HG03066 (cell line): ENCODE measurements around the gene PATE3.

Experiments used
- ATAC-seq: cut with Tn5 transposase; IDR thresholded peaks from one replicate; pipeline ENCODE4 v1.9.1; 2021; ENCODE audit warnings: low read depth; ENCODE audit not compliant: unreplicated experiment

Gene PATE3

GRCh38 chr11:125835748-125836147 is 47.8 kb downstream of the PATE3 start:
- ATAC-seq: no peak
